Adrenal gland (tissue), 5 donors: ENCODE measurements around the gene ACOT4.
"Not testable (repeated sequence)": the region's sequence is repeated elsewhere in the genome, so short reads cannot be mapped to it uniquely, and the experiment has no call there.

Source experiments
- POLR2A ChIP-seq, 2 donors: fragments of 450-650 bp; IDR thresholded peaks; one replicate each; pipeline ENCODE4 v1.6.1; 2017; ENCODE audit warnings: antibody characterized with exemption in 2 of 2, mild to moderate bottlenecking in 2 of 2, moderate library complexity in 1 of 2
- TF ChIP-seq, protein P1 (sequence below), 6 experiments: fragments of 450-650 bp in 4 of 6; fragments of 200-600 bp in 2 of 6; sonication (generic) in 1 of 6; IDR thresholded peaks; 1 replicate in 5 of 6; 2 replicates in 1 of 6; pipeline versions ENCODE4 v1.5.1 to v1.8.0; 2016 to 2021; ENCODE audit warnings: antibody characterized with exemption in 6 of 6, mild to moderate bottlenecking in 2 of 6, moderate library complexity in 1 of 6
- donor health status: DM: no; HTN: no; CAD: no.

DNA sequence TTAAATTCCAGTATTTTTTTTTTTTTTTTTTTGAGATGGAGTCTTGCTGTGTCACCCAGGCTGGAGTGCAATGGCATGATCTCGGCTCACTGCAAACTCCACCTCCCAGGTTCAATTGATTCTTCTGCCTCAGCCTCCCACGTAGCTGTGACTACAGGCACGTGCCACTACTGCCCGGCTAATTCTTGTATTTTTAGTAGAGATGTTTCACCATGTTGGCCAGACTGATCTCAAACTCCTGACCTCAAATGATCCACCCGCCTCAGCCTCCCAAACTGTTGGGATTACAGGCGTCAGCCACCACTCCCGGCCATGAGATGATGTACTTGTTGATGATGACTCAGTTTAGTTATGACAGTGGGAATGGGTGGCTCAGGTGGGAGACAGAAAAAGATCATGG, 17.4 kb upstream of the ACOT4 start:
- TF ChIP-seq, protein P1, sequence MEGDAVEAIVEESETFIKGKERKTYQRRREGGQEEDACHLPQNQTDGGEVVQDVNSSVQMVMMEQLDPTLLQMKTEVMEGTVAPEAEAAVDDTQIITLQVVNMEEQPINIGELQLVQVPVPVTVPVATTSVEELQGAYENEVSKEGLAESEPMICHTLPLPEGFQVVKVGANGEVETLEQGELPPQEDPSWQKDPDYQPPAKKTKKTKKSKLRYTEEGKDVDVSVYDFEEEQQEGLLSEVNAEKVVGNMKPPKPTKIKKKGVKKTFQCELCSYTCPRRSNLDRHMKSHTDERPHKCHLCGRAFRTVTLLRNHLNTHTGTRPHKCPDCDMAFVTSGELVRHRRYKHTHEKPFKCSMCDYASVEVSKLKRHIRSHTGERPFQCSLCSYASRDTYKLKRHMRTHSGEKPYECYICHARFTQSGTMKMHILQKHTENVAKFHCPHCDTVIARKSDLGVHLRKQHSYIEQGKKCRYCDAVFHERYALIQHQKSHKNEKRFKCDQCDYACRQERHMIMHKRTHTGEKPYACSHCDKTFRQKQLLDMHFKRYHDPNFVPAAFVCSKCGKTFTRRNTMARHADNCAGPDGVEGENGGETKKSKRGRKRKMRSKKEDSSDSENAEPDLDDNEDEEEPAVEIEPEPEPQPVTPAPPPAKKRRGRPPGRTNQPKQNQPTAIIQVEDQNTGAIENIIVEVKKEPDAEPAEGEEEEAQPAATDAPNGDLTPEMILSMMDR (IDR thresholded peaks at IDR 0.05) = not testable (repeated sequence)
- TF ChIP-seq POLR2A (IDR thresholded peaks at IDR 0.05) = not testable (repeated sequence)
